Activated CD8-positive, alpha-beta memory T cell treated with anti-CD3 and anti-CD28 coated beads, Interleukin-2, amount 50 U/mL, for 1 hour (primary cell): ENCODE results near the gene HEXD.
"Not testable (repeated sequence)": the region's sequence is repeated elsewhere in the genome, so short reads cannot be mapped to it uniquely, and the experiment has no call there.

Experiments
- DNase-seq: peaks from one replicate; pipeline ENCODE4 v3.0.0-alpha.2; 2020; ENCODE audit errors: extremely low read depth

Gene HEXD

DNA sequence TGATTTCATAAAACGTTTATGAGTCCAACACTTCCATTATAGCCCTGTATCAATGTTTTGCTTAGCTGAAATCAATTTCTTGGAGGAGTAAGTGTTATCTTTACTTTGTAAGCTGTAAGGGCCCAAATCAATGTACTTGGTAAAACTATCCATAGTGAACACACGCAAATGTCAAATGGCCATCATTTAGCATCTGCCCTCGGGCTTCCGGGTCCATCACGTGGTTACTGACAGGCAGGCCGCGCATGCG lies 39.7 kb downstream of the HEXD start:
- peak; percentile 88 for DNase-seq

DNA sequence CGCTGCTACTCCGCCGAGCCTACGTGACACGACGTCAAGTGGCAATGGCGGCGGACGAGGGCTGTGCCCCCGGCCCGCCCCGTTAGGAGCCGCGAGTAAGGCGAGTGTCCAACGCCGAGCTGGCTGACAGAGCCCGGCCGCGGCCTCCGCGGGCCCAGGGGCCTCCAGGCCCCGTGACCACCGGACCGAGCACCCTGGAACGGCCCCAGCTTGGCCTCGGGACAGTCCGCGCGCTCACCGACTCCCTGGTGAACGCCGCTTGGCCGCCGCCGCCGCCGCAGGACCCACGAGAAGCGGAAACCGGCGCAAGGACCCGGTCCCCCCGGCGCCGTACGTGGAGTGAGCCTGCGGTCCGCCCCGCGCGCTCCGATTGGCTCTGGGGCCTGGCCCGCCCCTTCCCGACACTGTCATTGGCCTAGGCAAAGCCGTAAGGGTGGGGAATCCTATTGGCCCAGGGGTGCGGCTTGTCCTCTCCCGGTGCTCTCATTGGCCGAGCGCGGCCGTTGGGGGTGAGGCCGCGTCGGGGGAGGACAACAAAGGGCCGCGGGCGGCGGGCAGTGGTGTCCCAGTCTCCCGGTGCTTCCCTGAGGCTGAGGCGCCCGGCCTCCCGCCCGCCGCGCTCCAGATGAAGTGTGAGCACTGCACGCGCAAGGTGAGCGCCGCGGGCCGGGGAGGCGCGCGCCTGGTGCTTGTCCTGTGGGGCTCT lies 40.2 kb downstream of the HEXD start, which contains the start of gene NARF:
Gene NARF, plus strand, starts transcription at position 563 of the 706 bp plus-strand sequence. Its CDS starts 63 bp downstream, at position 626.
- peak; percentile 91 for DNase-seq

DNA sequence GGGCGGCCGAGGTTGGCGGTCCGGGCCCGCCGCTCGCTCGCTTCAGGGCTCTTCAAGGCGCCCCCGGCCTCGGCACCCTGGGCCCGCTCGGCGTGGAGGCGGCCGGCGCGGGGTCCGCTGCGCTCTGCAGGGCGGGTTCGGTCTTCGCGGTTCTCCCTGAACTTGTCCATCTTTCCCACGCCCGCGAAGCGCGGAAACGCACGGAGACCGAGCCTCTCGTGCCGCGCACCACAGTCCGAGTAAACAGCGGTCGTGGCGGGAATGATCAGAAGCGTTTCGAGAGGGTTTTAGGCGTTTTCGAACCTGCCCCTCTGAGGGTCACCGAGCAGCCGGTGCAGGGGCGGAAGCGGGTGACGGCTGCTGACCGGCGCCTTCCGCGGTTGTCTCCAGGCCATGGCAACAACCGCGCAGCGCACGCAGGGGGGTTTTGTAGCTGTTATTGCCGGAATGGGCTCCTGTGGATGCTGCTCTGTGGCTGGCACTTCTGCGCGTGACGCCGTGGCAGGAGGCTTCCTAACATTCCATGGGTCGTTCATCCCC lies 40.8 kb downstream of the HEXD start:
- no peak for DNase-seq

DNA sequence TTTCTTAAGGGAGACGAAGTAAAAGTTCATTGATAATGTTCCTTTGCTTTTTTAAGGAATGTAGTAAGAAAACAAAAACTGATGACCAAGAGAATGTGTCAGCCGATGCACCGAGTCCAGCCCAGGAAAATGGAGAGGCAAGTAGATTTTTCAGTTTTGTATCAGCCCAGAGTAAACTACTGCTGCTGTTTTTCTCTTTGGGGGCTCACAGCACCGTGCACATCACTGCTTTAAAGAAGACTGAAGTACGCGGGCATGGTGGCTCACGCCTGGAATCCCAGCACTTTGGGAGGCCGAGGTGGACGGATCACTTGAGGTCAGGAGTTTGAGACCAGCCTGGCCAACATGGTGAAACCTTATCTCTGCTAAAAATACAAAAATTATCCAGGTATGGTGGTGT lies 41.8 kb downstream of the HEXD start:
- not testable (repeated sequence) for DNase-seq

DNA sequence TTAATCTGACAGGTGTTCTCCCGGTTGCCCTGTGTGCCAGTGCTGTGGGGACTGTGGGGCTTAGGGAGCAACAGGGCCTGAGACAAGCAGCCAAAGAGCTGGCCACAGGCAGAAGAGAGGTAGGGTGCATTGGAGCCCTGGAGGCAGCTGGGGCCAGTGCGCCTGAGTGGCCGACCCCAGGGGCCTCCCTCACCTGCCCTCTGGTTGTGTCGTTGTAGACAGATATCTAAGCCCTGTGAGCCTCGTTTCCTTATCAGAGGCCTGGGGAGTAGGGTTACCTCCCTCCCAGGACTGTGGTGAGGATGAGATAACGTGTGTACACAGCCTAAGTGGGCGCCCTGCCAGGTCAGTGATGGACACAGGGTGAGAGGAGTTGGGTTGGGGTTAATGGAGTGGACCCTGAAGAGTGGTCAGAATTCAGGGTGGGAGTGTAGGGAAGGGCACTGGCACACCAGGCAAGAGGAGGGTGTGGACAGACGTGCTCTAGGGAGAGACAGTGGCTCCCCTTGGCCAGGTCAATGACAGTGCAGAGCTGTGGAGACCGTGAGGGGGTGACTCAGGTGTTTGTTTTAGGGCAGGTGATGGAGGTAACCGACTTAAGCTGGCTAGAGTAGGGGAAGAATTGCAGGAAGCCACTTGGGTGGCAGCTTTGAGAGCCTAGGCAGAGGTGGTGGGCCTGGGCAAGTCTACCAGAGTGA lies 43.8 kb downstream of the HEXD start:
- DNase-seq = no peak

DNA sequence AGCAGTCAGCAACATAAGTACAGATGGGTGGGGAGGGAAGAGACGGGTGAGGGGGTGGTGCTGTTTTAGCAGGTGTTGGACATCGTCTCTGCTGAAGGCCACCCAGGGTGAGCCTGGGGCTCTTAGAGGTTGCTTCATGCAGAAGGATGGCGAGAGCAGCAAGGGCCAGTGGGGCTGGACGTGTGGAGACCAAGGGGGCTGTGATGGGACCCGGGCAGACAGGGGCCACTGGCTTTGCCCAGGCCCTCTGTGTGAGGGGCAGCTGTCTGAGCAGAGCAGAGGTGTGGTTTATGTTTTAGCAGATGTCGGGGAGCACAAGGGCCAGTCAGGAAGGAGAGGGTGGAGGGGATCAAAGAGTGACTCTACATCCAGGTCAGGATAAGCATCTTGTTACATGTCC lies 45.2 kb downstream of the HEXD start:
- DNase-seq = no peak

DNA sequence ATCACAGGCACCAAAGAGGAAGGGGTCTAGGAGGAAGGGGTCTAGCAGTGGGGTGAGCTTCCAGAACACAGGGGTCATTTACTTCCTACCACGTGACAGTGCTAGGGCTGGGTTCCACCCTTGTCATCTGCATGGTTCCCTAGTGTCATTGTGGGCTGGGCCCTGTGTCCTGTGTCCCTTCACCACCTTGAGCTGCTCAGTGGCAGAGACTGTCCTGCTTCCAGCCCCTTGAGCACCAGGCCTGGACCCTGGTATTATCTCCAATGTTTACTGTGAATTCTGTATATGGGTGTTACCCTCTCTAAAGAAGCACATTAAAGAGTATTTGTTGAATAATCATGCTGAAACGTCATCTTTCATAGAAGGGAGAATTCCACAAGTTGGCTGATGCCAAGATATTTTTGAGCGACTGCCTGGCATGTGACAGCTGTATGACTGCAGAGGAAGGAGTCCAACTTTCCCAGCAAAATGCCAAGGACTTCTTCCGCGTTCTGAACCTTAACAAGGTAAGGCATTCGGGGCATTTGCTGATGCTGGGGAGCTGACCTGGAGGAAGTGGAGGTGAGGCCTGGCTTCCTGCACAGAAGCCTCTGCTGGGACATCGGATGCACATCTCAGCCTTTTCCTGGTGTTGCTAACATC lies 45.9 kb downstream of the HEXD start:
- no peak for DNase-seq

DNA sequence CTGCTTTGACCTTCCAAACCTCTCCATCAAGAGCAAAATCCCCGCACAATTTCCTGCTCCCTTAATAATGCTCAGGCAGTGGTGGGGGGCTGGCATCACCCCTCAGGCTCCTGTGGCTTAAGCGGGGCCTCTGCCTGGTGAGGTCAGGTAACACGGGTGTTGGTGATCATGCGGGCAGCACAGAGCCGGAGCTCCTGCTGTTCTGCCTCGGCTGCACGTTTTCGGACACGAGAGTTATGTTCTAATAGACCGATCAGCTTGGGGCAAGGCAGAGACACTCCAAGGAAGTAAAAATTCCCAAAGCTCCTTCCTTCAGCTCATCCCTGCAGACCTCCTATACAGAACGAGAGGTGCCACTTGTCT lies 46.4 kb downstream of the HEXD start:
- no peak for DNase-seq

DNA sequence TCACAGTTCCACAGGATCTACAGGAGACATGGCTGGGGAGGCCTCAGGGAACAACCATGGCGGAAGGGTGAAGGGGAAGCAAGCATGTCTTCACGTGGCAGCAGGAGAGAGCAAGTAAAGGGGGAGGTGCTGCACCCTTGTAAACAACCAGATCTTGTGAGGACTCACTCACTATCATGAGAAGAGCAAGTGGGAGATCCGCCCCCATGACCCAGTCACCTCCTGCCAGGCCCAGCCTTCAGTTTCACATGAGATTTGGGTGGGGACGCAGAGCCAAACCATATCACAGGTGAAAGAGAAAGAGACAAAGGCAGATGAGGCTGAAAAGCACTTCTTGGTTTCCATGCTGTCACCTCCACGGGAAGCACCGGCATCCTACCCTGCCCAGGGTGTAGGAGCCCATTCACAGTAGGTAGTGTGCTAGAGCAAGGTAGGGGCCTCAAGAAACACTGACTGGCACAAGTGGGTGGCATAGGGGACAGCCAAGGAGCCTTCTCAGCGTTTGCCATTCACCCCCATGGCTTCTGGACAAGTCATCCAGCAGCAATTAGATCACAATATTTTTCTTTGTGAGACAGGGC lies 47.0 kb downstream of the HEXD start:
- no peak for DNase-seq

DNA sequence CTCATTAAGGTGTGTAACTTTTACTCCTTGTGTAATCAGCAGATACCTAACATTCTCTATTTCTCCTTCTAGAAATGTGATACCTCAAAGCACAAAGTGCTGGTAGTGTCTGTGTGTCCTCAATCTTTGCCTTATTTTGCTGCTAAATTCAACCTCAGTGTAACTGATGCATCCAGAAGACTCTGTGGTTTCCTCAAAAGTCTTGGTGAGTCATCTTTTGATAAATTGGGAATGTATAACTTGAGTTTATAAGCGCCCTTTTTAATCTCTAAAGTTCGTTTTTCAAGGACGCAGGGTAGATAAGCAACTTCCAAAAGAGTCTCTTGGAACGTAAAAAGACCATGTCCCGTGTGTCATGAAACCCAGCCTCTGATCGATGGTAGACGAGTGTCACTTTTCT lies 50.5 kb downstream of the HEXD start:
- DNase-seq = no peak

DNA sequence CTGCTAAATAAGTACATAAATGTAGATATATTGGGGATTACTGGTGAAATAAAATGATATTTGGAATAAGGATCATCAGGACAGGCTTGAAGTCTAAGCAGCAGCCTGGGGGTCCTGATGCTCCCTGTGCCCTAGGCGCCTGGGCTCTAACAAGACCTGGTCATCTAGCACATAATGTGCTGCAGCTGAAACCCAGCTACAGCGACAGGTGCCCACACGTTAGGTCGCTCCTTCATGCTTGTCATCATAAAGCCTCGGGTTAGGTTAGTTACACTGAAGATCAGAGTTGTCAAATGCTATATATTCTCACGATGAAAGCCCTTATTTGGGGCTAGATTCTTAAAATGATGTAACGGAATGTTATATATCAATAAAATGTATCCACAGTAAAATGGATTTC lies 51.9 kb downstream of the HEXD start:
- no peak for DNase-seq

DNA sequence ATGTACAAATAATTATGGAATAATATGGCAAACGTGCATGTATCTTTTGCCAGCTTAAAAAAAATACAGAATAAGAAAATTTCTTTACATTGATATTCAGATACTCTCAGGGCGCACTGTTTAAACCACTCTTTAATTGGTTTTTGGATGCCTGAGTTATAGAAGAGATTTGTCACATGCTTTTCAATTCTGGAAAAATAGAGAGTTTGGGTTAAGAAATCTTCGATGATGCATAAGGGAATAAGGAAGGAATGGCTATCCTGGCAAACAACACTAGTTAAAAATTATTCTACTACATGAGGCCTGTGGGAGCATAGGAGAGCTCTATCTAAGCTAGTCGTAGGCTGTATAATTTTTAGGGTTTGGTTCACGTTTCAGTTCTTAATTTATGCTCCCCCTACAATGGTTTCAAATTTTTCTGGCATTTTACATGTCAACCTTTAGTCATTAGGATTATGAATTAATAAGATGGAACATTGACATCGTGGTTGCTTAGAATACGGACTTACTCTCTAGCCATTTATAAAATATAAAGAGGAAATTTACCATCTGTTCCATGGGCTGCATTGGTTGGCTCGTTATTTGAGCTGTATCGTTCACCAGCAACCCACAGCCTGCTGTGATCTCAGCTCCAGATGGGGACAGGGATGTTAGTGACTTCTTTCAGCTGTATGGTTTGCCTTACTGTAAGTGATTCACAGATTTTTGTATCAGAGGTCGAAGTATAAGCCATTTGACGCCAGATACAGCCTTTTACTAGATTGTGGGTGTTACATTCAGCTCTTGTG lies 56.3 kb downstream of the HEXD start:
- DNase-seq = no peak

DNA sequence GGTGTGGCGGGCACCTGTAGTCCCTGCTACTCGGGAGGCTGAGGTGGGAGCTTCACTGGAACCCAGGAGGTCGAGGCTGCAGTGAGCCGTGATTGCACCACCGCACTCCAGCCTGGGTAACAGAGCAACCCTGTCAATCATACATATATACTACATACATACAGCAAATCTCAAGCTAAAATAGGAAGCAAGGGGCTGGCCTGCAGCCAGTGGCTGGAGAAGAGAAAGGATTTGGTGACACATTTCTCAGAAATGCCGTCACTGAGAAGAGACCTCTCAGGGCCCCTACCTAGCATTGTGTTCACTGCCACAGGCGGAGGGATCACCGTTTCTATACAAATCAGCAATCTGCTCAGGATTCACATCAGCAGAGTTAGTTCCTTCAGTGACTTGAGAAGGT lies 57.3 kb downstream of the HEXD start:
- DNase-seq = no peak

DNA sequence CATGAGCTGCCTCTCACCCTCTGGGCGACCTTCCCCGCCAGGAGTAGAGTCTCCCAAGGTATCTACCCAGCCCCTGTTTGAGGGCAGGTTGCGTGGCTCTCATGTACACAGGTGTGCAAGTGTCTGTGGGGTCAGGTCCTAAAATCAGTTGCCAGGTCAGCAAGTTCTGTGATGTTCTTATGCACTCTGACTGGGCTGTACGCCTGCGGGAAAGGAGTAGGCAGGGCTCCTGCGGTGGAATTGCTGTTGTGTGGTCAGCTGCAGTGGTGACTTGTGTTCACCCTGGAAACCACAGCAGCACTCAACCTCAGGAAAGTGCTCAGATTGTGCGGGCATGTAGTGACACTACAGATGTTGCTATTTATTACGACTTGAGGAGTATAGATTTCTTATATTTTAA lies 59.8 kb downstream of the HEXD start:
- DNase-seq = no peak

DNA sequence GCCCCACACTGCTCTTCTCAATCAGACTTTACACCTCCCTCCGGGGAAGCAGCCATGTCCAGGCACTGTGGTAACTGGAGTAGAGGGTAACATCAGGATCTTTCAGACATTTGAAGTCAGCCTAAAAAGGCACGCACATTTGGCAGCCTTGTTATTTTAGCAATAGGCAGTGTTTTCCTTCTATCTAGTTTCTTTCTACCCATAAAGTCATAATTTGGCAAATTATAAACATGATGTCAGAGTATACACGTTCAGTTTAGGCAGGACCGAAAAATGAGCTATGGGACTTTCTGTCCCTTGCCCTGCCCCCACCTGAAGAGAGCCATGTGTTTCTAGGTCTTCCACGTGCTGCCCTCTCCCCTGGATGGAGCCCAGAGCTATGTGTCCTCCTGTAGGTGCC lies 61.5 kb downstream of the HEXD start:
- no peak for DNase-seq

DNA sequence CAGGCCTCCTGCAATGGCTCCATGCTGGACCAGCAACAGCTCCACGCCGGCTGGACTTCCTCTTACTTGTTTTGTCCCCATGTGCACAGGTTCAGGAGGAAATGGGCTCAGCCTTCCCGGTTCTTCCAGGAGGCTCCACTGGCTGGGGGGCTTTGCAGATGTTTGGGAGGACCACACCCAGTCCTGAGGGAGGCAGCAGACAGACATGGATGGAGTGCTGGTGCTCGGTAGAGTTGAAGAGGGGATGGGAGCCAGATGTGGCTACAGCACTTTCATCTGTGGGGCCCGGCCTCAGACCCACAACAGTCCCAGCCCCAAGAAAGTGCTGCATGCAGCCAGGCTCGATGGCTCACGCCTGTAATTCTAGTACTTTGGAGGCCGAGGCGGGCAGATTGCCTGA lies 62.2 kb downstream of the HEXD start:
- DNase-seq = no peak

DNA sequence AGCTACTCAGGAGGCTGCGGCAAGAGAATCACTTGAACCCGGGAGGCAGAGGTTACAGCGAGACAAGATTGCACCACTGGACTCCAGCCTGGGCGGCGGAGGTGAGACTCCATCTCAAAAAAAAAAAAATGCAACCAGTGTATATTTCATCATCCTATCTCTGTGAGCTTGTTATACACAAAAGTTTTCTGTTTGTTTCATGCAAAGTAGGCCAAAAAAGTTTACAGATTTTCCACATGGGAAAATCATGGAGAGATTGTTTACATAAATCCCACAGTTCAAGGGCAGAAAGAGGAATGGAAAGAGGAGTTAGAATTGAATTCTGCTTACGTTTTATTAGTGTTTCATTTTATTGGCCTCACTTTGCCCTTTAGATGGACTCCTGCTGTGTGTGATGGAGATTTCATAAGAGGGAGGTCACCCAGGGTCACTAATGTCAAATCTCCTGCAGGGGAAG lies 65.1 kb downstream of the HEXD start:
- DNase-seq = no peak

DNA sequence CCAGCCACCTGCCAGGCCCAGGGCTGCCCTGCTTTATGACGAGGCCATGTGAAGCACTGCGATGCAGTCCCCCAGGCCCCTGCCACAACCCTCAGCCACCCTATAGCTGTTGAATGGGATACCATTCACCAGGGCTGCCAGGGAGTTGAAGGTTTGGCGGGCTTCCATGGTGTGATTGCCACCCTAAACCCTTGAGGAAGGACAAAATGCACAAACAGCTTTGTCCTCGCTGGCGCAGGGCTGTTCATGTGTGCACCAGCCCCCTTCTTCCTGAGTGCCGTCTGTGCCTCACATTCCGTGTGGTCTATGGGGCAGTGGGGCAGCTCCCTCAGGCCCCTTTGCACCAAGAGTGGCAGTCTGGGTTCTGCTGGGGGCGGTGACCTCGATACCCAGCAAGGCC lies 65.7 kb downstream of the HEXD start:
- DNase-seq = no peak

DNA sequence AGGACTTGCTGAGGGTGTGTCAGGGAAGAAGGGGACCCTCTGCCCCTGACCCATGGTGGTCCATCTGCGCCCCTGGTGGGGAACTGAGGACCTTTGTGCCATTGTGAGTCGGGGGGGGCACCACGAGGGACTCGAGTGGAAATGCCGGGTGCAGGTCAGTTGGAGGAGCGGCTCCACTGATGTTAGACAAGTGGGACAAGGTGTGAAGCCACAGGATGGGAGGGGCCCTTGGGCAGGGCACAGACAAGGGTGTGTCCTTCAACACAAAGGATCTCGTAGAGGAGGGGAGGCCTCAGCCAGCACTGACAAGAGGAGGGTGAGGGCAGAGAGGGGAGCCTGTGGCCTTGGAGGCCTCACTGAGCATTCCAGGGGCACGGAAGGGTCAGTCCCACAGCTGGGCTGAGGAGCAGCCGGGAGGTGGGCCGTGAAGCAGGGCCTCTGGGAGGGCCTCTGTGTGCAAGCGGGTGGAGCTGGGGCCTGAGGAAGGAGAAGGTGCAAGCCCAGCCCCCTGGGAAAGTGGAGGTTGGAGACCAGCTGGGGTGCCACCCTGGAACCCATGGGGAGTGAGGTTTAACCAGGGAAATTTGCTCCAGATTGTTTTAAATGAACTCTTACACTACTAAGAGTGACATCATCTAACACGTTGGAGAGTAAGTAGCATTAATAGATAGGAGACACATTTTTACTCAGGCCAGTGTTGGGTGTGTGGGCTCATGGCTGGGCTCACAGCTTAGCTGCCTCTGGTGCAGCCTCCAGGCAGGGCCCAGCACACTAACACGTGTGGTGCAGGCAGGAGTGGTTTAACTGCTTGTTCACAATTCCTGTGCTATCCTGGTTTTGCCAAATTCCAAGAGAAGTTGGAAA lies 68.3 kb downstream of the HEXD start:
- no peak for DNase-seq

DNA sequence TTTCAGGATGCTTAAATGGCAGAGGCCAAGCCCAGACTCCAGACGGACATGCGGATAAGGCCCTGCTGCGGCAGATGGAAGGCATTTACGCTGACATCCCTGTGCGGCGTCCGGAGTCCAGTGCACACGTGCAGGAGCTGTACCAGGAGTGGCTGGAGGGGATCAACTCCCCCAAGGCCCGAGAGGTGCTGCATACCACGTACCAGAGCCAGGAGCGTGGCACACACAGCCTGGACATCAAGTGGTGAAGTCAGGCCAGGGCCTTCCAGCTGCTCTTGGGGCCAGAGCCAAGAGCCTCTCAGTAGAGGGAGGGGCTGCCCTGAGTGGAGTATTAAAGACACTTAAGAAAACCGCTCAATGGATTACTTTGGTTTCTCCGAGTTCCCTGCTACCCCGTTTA lies 69.8 kb downstream of the HEXD start:
- no peak for DNase-seq

DNA sequence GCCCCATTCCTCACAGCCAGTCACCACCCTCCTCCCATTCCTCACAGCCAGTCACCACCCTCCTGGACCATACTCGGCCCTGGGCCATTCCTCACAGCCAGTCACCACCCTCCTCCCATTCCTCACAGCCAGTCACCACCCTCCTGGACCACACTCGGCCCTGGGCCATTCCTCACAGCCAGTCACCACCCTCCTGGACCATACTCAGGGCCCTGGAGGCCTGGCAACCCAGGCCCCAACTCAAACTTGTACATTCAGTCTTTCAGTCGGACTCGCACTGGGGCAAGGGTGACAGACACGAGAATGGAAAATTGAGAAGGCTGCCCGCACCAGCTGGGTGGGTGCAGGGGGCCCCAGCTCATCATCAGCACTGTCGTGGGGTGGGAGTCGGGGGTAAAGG lies 71.0 kb downstream of the HEXD start:
- DNase-seq = no peak
